Stimulated activated naive CD8-positive, alpha-beta T cell treated with anti-CD3 and anti-CD28 coated beads, Interleukin-15, Interleukin-2, amounts not matched to agents 100 ng/mL and 50 ng/mL, for 24 hours (primary cell): Measurements from ENCODE around the gene RSPH10B.
"Not testable (repeated sequence)": the region's sequence is repeated elsewhere in the genome, so short reads cannot be mapped to it uniquely, and the experiment has no call there.

ENCODE experiments used
- H3K27ac Mint-ChIP-seq: one replicate; pipeline ENCODE4 v1.8.0; 2021; ENCODE audit warnings: mild to moderate bottlenecking, mixed read lengths
- H3K27me3 Mint-ChIP-seq: one replicate; pipeline ENCODE4 v1.8.0; 2021; ENCODE audit warnings: mixed read lengths
- H3K36me3 Mint-ChIP-seq: one replicate; pipeline ENCODE4 v1.8.0; 2021; ENCODE audit warnings: low read depth, mixed read lengths
- H3K4me1 Mint-ChIP-seq: one replicate; pipeline ENCODE4 v1.8.0; 2021; ENCODE audit warnings: low read depth, mixed read lengths
- H3K4me3 Mint-ChIP-seq: one replicate; pipeline ENCODE4 v1.8.0; 2021; ENCODE audit warnings: mild to moderate bottlenecking, mixed read lengths
- H3K9me3 Mint-ChIP-seq: one replicate; pipeline ENCODE4 v1.8.0; 2021; ENCODE audit warnings: mixed read lengths

RSPH10B gene

DNA sequence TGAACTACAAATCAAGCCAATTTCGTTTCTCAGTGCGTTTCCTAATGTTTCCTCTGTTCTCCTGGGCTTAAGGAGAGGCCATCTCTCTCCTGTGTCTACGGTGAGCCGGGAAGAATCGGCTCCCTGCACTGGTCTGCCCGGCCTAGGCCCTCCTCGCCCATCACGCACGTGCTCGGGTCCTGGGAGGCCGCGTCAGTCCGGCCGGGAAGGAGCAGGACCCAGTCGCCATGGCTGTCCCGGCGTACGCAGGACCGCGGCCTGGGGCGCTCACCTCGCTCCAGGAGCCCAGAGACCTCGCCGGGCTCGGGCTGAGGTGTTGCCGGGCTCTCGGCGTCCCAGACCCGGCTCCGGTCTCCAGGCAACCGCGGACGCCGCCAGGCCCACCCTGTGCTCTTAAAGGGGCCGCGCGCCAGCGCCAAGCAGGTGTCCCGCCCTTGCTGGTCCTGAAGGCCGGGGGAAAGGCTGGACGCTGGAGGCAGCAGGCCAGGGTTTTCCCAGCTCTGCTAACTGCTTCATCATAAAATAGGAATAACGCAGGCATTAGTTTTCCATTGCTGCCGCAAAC, at the start of gene RSPH10B:
RSPH10B (minus strand) TSS at position 343 of the 565 bp plus-strand sequence. CDS start 3,573 bp downstream, outside the sequence.
- H3K4me3 Mint-ChIP-seq, H3K27ac Mint-ChIP-seq, H3K36me3 Mint-ChIP-seq, H3K27me3 Mint-ChIP-seq, H3K9me3 Mint-ChIP-seq, H3K4me1 Mint-ChIP-seq: not testable (repeated sequence)

- no peak overlapping the region for H3K4me3 Mint-ChIP-seq
- peaks cover 72% of the 10 kb centered on the region for H3K36me3 Mint-ChIP-seq
- peaks cover 16% of the 10 kb centered on the region for H3K4me1 Mint-ChIP-seq
- no peaks in the 10 kb centered on the region for H3K27me3 Mint-ChIP-seq
- H3K9me3 Mint-ChIP-seq, result no peaks in the 10 kb centered on the region
- H3K27ac Mint-ChIP-seq, result peak overlapping the region; percentile 45
Observed at GRCh38 chr7:6016653-6016966, 46.1 kb upstream of the RSPH10B start.

DNA sequence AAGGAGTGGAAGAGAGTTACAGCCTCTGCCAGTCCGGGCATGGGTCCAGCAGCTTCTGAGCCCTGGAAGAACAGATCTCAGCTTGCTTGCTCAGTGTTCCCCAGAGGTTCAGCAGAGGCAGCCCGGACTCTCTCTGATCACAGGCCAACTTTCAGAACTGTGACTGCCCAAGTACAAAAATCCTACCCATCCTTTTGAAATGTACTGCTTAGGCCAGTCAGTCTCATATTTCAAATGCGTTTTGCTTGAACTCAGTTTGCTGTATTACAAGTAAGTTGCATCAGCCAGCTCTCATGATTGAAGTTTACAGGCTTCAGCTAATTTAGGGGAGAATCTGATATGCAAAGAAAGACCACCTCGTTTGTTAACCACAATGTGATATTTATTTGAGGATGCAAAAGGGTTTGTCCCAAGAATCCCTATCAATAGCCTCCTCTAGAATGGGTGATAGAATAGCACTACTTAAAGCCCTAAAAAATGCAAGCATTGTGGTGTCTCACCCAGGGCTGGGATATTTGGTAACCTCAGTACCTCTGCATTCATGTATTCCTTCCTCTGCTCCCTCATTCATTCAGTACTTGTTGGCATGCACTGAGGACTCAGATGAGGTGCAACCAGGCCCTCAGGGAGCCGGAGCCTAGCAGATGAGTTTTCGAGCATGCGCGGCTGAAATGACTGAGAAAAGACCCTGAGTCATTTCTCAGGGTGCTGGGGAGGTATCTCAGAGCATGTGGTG, 45.6 kb upstream of the RSPH10B start:
- H3K36me3 Mint-ChIP-seq, result peaks cover 72% of the 10 kb centered on the region

GRCh38 chr7:6012355-6013104, 42.0 kb upstream of the RSPH10B start:
- H3K27me3 Mint-ChIP-seq, result no peaks in the 10 kb centered on the region
- H3K36me3 Mint-ChIP-seq, result peaks cover 57% of the 10 kb centered on the region
- peaks cover 37% of the 10 kb centered on the region for H3K4me1 Mint-ChIP-seq
- H3K9me3 Mint-ChIP-seq, result no peaks in the 10 kb centered on the region
- peak overlapping the region; percentile 42 for H3K27ac Mint-ChIP-seq
- H3K4me3 Mint-ChIP-seq, result no peak overlapping the region

More for the DNA sequence above, 45.6 kb upstream of the RSPH10B start:
- peak overlapping the region; percentile 63 for H3K27ac Mint-ChIP-seq
- no peaks in the 10 kb centered on the region for H3K9me3 Mint-ChIP-seq
- H3K27me3 Mint-ChIP-seq, result no peaks in the 10 kb centered on the region
- H3K4me3 Mint-ChIP-seq, result no peak overlapping the region
- H3K4me1 Mint-ChIP-seq, result peaks cover 21% of the 10 kb centered on the region

GRCh38 chr7:6011541-6011940, 41.1 kb upstream of the RSPH10B start:
- H3K36me3 Mint-ChIP-seq, result peaks cover 54% of the 10 kb centered on the region
- peak overlapping the region; percentile 61 for H3K27ac Mint-ChIP-seq
- no peaks in the 10 kb centered on the region for H3K9me3 Mint-ChIP-seq
- no peaks in the 10 kb centered on the region for H3K27me3 Mint-ChIP-seq
- peak overlapping the region; percentile 87 for H3K4me3 Mint-ChIP-seq
- peaks cover 44% of the 10 kb centered on the region for H3K4me1 Mint-ChIP-seq

GRCh38 chr7:6010370-6010769, 39.9 kb upstream of the RSPH10B start:
- H3K9me3 Mint-ChIP-seq, H3K27me3 Mint-ChIP-seq: not testable (repeated sequence)
- peak overlapping the region; percentile 87 for H3K4me3 Mint-ChIP-seq
- H3K4me1 Mint-ChIP-seq, result peaks cover 44% of the 10 kb centered on the region
- H3K36me3 Mint-ChIP-seq, result peaks cover 46% of the 10 kb centered on the region
- peak overlapping the region; percentile 90 for H3K27ac Mint-ChIP-seq

- no peaks in the 10 kb centered on the region for H3K27me3 Mint-ChIP-seq
- peak within 1 kb of the TSS; percentile 87 for H3K4me3 Mint-ChIP-seq
- H3K4me1 Mint-ChIP-seq, result peaks cover 40% of the 10 kb centered on the region
- peak within 1 kb of the TSS; percentile 94 for H3K27ac Mint-ChIP-seq
- H3K9me3 Mint-ChIP-seq, result no peaks in the 10 kb centered on the region
- H3K36me3 Mint-ChIP-seq, result peaks cover 43% of the 10 kb centered on the region
Observed at GRCh38 chr7:6008668-6009611, 38.5 kb upstream of the RSPH10B start, which contains the start of the genes AIMP2 and PMS2. TSS of gene AIMP2 (plus strand) at chr7:6009272. CDS start at chr7:6009364, 92 bp downstream. TSS of gene PMS2 (minus strand) at chr7:6009049. CDS start at chr7:6009019, 30 bp downstream.

DNA sequence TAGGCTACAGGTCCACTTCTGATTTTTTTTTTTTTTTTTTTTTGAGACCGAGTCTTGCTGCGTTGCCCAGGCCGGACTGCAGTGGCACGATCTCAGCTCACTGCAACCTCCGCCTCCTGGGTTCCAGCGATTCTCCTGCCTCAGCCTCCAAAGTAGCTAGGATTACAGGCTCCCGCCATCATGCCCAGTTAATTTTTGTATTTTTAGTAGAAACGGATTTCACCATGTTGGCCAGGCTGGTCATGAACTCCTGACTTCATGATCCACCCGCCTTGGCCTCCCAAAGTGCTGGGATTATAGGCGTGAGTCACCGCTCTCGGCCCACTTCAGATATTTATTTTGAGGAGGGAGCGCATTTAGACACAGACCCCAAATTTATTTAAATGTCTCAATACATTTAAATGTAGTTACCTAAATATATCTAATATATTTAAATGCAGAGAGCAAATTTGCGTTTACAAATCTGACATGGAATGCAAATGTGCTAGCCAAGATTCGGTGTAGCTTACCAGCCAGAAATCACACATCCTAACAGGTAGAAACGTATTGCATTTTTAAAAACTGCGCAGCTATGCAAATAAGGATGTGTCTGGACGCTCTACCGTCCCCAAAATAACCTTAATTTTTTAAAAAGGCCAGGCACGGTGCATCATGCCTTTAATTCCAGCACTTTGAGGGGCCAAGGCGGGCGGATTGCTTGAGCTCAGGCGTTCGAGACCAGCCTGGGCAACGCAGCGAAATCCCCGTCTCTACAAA, 37.5 kb upstream of the RSPH10B start:
- Mint-ChIP-seq H3K4me3 (peak overlapping the region; percentile 87), H3K36me3 (peaks cover 45% of the 10 kb centered on the region), H3K4me1 (peaks cover 40% of the 10 kb centered on the region), H3K27ac (peak overlapping the region; percentile 94)
- H3K27me3 Mint-ChIP-seq, H3K9me3 Mint-ChIP-seq: not testable (repeated sequence)

GRCh38 chr7:6007386-6007785, 36.9 kb upstream of the RSPH10B start:
- no peaks in the 10 kb centered on the region for H3K9me3 Mint-ChIP-seq
- H3K36me3 Mint-ChIP-seq, result peaks cover 42% of the 10 kb centered on the region
- no peaks in the 10 kb centered on the region for H3K27me3 Mint-ChIP-seq
- H3K27ac Mint-ChIP-seq, result peak overlapping the region; percentile 39
- peaks cover 36% of the 10 kb centered on the region for H3K4me1 Mint-ChIP-seq
- H3K4me3 Mint-ChIP-seq, result peak overlapping the region; percentile 87

DNA sequence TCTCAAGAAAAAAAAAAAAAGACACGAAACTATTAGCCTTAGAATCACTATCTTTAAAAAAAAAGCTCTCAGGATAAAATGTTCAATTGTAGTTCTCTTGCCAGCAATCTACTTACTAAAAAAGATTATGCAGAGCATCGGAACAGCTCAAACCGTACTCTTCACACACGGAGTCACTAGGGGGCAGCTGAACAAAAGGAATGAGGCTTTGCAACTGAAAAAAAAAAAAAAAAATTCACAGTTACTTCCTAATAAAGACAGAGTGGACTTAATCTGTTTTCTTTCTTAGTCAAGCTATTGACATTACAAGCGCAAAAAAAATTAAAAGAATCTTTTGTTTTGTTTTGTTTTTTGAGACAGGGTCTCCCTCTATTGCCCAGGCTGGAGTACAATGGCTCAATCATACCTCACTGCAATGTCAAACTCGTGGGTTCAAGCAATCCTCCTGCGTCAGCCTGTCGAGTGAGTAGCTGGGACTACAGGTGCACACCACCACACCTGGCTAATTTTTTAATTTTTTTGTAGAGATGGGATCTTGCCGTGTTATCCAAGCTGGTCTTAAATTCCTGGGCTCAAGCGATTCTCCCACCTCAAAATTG, 26.8 kb upstream of the RSPH10B start:
- Mint-ChIP-seq H3K4me3 (no peak overlapping the region), H3K4me1 (no peaks in the 10 kb centered on the region), H3K9me3 (no peaks in the 10 kb centered on the region), H3K27me3 (no peaks in the 10 kb centered on the region), H3K27ac (no peak overlapping the region), H3K36me3 (peaks cover 46% of the 10 kb centered on the region)

DNA sequence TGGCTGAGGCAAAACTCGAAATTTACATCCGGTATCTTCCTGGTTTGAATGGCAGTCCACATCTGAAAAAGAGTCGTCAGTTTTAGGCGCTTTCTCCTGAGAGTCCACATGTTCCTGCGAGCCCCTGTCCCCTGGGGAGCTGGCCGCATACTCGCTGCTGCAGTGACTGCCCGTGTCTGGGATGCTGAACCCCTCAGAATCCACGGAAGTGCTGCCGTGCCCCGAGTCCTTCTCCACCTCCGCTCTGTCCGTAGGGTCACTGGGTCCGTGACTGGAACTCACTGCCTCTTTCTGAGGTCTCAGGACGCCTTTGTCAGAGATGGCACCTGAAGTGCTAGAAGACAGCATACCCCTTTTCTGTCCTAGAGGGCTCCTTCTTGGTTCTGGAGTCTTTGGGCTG, 16.6 kb upstream of the RSPH10B start:
- peaks cover 46% of the 10 kb centered on the region for H3K36me3 Mint-ChIP-seq
- H3K4me3 Mint-ChIP-seq, H3K27ac Mint-ChIP-seq, H3K27me3 Mint-ChIP-seq, H3K4me1 Mint-ChIP-seq, H3K9me3 Mint-ChIP-seq: not testable (repeated sequence)

DNA sequence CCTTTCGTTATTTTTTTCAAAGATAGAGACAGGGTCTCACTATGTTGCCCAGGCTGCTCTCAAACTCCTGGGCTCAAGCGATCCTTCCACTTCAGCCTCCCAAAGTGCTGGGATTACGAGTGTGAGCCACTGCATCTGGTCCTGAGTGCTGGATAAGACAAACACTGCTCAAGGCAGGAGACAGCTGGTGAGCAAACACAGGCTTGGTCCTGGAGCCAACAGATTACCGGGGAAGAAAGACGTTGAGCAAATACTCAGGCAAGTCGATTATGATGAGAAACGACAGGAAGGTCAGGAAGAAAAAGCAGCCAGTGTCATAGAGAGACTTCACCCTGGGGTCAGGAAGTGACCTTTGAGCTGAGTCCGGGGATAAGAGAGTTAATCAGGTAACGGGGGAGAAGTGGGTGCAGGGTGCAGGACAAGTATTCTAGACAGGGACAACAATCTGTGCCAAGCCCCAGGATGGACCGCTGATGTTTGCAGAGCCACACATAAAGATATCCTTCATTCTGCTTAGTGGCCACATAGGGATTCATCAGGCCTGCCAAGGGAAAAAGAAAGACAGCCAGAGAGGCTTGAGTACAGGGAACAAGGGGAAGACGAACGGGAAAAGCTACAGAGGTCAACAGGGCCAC, 9.3 kb upstream of the RSPH10B start:
- H3K27me3 Mint-ChIP-seq, H3K9me3 Mint-ChIP-seq, H3K4me1 Mint-ChIP-seq, H3K4me3 Mint-ChIP-seq, H3K27ac Mint-ChIP-seq: not testable (repeated sequence)
- H3K36me3 Mint-ChIP-seq, result peaks cover 16% of the 10 kb centered on the region

GRCh38 chr7:5973580-5973979, 3.1 kb upstream of the RSPH10B start:
- H3K4me3 Mint-ChIP-seq, H3K27me3 Mint-ChIP-seq, H3K9me3 Mint-ChIP-seq, H3K27ac Mint-ChIP-seq, H3K36me3 Mint-ChIP-seq, H3K4me1 Mint-ChIP-seq: not testable (repeated sequence)
